Skeletal muscle satellite cell (primary cell): ENCODE data around the gene LCN12.

Source experiments
- H3K27me3 ChIP-seq: 2 replicates; pipeline ENCODE4 v1.7.0; 2013; ENCODE audit warnings: low read length; ENCODE audit not compliant: control insufficient read depth, insufficient read depth
- H3K36me3 ChIP-seq: 2 replicates; pipeline ENCODE4 v1.7.0; 2013; ENCODE audit warnings: mild to moderate bottlenecking, control low read depth, low read length; ENCODE audit not compliant: insufficient read depth
- H3K4me1 ChIP-seq: 2 replicates; pipeline ENCODE4 v1.7.0; 2013; ENCODE audit warnings: low read length; ENCODE audit not compliant: control insufficient read depth, insufficient read depth
- H3K4me2 ChIP-seq: 2 replicates; pipeline ENCODE4 v1.7.0; 2013; ENCODE audit warnings: mild to moderate bottlenecking, low read length
- H3K4me3 ChIP-seq: 2 replicates; pipeline ENCODE4 v1.7.0; 2013; ENCODE audit warnings: low read length
- H3K9ac ChIP-seq: 2 replicates; pipeline ENCODE4 v1.7.0; 2013; ENCODE audit warnings: mild to moderate bottlenecking, low read depth, low read length, moderate library complexity
- H3K9me3 ChIP-seq: replicated peaks from 2 replicates; pipeline ENCODE4 v1.7.0; 2013; ENCODE audit warnings: mild to moderate bottlenecking, control low read depth, low read length

The LCN12 gene

DNA sequence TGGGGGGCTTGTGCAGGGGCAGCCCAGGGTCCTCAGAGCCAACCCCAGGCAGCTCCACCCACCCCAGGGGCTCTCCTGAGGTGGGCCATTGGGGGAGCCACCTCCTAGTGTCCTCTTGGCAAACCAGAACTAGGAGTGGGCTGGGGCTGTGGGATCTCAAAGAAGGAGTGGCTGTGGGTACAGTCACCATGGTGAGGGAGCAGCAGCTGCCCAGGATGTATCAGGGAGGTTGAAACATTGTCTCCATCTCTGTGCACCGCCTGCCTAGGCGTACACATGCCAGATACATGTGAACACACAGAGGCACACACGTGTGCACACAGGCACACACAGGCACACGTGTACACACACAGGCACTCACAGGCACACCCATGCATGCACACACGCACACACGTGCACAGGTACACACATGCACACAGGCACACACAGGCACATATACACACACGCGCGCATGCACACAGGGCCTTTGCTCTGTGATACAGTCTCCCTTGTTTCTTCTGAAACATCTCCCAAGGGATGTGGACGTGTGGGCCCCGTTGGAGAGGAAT is 10.7 kb downstream of the LCN12 start:
- Histone ChIP-seq H3K27me3 (peaks cover 13% of the 10 kb centered on the region), H3K9ac (no peak overlapping the region), H3K4me2 (no peak overlapping the region), H3K9me3 (no peaks in the 10 kb centered on the region), H3K4me3 (no peak overlapping the region), H3K4me1 (no peaks in the 10 kb centered on the region), H3K36me3 (no peaks in the 10 kb centered on the region)

GRCh38 chr9:136963341-136963740 is 11.3 kb downstream of the LCN12 start:
- H3K9ac ChIP-seq: no peak overlapping the region
- no peak overlapping the region for H3K4me3 ChIP-seq
- H3K36me3 ChIP-seq: no peaks in the 10 kb centered on the region
- no peaks in the 10 kb centered on the region for H3K9me3 ChIP-seq
- no peaks in the 10 kb centered on the region for H3K4me1 ChIP-seq
- peaks cover 12% of the 10 kb centered on the region for H3K27me3 ChIP-seq
- H3K4me2 ChIP-seq: no peak overlapping the region

DNA sequence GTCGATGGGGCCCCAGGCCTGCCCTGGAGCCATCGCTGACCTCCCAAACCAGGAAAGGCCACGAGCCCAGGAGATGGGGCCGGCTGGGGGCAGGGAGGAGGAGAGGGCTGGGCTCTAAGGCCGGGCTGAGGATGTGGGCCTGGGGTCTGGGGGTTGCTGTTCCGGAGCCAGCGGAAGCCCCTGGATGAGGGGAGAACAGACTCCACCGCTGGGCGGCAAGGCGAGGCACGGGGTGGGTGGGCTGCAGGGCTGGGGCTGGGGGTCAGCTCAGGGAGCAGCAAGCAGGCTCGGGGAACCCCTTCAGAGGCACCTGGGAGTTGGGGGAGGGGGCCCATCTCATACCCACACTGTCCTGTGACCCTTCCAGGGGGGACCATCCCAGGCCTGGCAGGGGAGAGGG is 11.7 kb downstream of the LCN12 start:
- H3K4me1 ChIP-seq: no peaks in the 10 kb centered on the region
- no peaks in the 10 kb centered on the region for H3K36me3 ChIP-seq
- H3K9ac ChIP-seq: no peak overlapping the region
- peaks cover 11% of the 10 kb centered on the region for H3K27me3 ChIP-seq
- no peak overlapping the region for H3K4me3 ChIP-seq
- no peaks in the 10 kb centered on the region for H3K9me3 ChIP-seq
- H3K4me2 ChIP-seq: no peak overlapping the region

DNA sequence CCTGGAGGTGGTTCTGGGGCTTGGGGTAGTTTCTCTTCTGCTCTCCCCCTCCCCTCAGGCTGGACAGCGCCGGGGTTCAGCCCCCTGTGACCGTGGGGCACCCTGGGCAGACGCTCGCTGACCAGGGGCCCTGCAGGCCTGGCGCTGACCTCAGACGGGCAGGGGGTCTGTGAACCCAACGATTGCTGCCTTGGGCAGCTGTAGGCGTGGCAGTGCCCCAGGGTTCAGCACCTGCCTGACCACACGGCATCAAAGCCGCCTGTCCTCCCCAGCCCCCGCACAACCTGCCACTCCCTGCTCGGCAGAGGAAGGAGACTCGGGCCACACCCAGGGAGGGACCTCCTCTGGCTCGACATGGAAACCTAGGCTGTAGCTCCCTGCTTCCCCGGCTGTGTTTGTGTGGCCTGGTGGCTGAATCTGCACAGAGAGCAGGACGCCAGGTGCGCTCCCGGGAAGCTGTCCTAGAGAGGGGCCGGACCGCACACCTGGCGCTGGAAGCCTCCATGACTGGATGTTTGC is 12.2 kb downstream of the LCN12 start:
- Histone ChIP-seq H3K9ac (no peak overlapping the region), H3K4me3 (no peak overlapping the region)

DNA sequence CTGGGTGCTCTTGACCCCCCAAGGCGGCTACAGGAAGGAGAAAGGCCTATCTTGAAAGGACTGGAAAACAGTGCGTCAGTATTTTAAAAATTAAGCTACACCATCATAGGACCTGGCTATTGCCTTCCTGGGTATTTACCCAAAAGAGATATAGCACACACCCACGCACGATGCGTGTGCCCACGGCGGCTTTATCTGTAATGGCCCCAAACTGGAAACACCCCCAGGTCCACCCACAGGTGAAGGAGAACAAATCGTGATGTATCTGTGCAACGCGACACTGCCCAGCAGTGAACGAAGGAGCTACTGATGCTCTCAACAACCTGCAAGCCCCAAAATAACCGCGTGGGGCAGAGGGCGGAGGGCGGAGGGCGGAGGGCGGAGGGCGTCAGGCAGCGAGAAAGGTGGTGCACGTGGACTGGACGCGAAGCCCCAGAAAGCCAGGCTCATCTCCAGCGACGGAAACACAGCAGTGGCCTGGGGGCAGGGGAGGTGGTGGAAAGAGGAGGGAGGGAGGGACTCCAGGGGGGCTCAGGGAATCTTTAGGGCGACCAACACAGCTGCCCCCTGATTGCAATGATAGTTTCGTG is 12.9 kb downstream of the LCN12 start:
- Histone ChIP-seq H3K9me3 (no peaks in the 10 kb centered on the region), H3K36me3 (no peaks in the 10 kb centered on the region), H3K4me3 (no peak overlapping the region), H3K9ac (no peak overlapping the region), H3K4me2 (no peak overlapping the region), H3K27me3 (peaks cover 11% of the 10 kb centered on the region), H3K4me1 (no peaks in the 10 kb centered on the region)

More for the DNA sequence above, 12.2 kb downstream of the LCN12 start:
- no peak overlapping the region for H3K4me2 ChIP-seq
- H3K27me3 ChIP-seq: peaks cover 11% of the 10 kb centered on the region
- no peaks in the 10 kb centered on the region for H3K36me3 ChIP-seq
- no peaks in the 10 kb centered on the region for H3K4me1 ChIP-seq
- H3K9me3 ChIP-seq: no peaks in the 10 kb centered on the region

GRCh38 chr9:136965771-136966484 is 13.9 kb downstream of the LCN12 start:
- H3K4me1 ChIP-seq: no peaks in the 10 kb centered on the region
- no peaks in the 10 kb centered on the region for H3K36me3 ChIP-seq
- H3K9ac ChIP-seq: no peak overlapping the region
- H3K9me3 ChIP-seq: no peaks in the 10 kb centered on the region
- peak overlapping the region; percentile 12 for H3K4me2 ChIP-seq
- peaks cover 11% of the 10 kb centered on the region for H3K27me3 ChIP-seq
- H3K4me3 ChIP-seq: no peak overlapping the region

DNA sequence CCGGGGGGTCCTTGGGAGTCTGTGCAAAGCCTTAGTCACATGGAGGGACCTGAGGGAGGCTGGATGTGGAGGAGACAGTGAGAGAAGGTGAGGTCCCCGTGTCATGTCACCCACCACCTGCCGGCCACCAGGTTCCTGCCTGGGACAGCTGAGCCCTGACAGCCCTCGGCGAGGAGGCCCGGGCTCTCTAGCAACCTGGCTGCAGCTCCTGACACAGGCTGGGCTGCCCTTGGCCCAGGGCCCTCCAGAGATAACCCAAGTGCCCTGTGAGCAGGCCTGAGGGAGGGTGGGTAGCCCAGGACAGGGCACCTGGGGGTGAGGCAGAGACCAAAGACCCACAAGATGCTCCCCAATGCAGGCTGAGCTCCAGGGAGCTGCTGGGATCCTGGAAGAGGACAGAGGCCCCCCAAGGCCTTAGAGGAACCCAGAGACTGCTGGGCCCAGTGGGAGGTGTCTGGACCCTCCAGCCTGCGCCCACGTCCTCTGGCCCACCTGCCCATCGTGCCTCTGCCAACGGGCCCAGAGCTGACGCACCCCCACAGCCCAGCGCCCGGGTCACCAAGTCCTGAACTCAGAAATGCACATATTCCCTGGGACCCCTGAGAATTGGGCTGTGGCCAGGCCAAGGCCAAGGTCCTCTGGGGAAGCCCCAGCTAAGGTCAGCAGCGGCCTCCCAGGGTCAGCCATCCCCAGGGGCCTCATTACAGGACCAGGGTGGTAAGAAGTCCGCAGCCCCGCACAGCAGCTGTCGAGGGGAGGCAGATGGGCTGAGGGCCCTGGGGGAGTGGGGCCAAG is 16.5 kb downstream of the LCN12 start:
- no peak overlapping the region for H3K9ac ChIP-seq
- H3K4me2 ChIP-seq: no peak overlapping the region
- H3K36me3 ChIP-seq: no peaks in the 10 kb centered on the region
- H3K4me3 ChIP-seq: no peak overlapping the region
- H3K9me3 ChIP-seq: no peaks in the 10 kb centered on the region
- H3K27me3 ChIP-seq: peaks cover 8% of the 10 kb centered on the region
- no peaks in the 10 kb centered on the region for H3K4me1 ChIP-seq

DNA sequence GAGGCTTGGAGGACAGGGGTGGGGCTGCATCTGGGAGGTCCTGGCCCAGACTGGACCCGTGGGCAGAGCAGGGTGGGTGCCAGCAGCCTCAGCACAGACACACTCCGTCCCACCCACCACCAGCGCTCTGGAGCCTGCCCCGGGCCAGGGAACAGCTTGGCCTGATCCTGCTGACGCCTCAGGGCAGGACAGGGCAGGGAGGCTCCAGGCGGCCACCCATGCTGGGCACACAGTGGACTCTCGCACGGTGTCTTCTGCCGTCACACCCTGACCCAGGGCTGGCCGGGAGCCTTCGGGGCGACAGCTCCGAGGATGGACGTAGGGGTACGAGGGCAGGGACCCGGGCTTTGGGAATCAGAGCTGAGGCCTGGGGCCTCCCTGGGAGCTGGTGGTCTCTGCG is 17.1 kb downstream of the LCN12 start:
- H3K36me3 ChIP-seq: no peaks in the 10 kb centered on the region
- no peak overlapping the region for H3K9ac ChIP-seq
- H3K4me2 ChIP-seq: no peak overlapping the region
- peaks cover 8% of the 10 kb centered on the region for H3K27me3 ChIP-seq
- no peak overlapping the region for H3K4me3 ChIP-seq
- H3K4me1 ChIP-seq: no peaks in the 10 kb centered on the region
- no peaks in the 10 kb centered on the region for H3K9me3 ChIP-seq

DNA sequence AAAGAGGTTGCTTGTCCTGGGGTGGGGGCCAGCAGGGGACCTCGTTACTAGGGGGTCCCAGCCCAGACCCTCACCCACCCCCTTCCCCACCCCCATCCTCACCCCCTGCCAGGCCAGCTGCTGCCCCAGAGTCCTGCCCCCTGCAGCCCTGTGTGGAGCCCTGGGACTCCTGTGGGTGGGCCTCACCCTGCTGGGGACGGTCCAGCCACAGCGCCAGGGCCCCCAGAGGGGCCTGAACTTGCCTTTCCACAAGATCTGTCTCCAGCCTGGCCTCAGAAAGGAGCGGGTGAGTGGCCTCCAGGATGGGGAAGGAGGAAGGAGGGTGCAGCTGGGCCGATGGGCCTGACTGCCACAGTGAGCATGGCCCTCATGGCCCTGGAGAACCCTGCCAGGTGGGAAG is 17.7 kb downstream of the LCN12 start:
- H3K36me3 ChIP-seq: no peaks in the 10 kb centered on the region
- H3K4me1 ChIP-seq: no peaks in the 10 kb centered on the region
- no peak overlapping the region for H3K4me3 ChIP-seq
- no peak overlapping the region for H3K9ac ChIP-seq
- H3K9me3 ChIP-seq: no peaks in the 10 kb centered on the region
- no peak overlapping the region for H3K4me2 ChIP-seq
- H3K27me3 ChIP-seq: peaks cover 8% of the 10 kb centered on the region

DNA sequence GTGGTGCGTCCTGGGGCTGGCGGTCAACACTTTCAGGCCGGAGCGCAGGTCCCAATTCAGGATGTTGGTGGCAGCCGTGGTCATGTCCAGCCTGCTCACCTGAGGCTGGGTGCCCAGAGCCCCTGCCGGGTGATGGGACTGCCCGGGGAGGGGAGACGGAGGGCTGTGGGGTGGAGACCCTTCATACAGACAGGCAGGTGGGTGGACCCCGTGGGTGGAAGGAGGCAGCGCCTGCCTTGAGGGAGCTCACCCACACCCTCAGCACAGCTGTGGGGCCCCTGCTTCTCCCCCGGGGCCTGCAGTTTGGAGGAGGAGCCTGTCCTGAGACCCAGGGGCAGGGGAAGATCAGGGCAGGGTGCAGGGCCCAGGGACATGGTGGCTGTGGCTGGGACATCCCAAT is 18.3 kb downstream of the LCN12 start:
- no peak overlapping the region for H3K9ac ChIP-seq
- H3K27me3 ChIP-seq: peaks cover 8% of the 10 kb centered on the region
- H3K4me1 ChIP-seq: peaks cover 6% of the 10 kb centered on the region
- no peak overlapping the region for H3K4me3 ChIP-seq
- no peak overlapping the region for H3K4me2 ChIP-seq
- no peaks in the 10 kb centered on the region for H3K36me3 ChIP-seq
- no peaks in the 10 kb centered on the region for H3K9me3 ChIP-seq

DNA sequence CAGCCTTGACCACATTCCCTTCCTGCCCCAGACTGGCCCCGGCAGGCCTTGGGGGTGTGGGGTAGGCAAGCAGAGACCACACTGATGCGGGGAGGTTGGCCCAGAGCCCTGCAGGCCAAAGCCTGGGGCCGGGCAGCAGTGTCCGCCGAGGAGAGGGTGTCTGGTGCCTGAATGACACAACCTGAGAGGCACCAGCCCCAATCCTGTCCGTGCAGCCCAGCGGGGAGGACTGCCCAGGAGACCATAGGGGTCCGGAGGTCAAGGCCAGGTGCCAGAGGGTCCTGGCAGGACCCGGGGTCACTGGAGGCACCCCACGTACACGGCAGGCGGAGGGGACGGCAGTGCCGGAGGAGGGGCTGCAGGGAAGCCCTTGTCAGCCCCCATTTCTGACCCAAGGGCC is 19.7 kb downstream of the LCN12 start:
- Histone ChIP-seq H3K4me3 (no peak overlapping the region), H3K9ac (no peak overlapping the region), H3K4me1 (peaks cover 16% of the 10 kb centered on the region), H3K36me3 (no peaks in the 10 kb centered on the region), H3K9me3 (no peaks in the 10 kb centered on the region), H3K4me2 (no peak overlapping the region), H3K27me3 (no peaks in the 10 kb centered on the region)
